ENCODE results near the gene PEX14.

The PEX14 gene

GRCh38 chr1:10653370-10654125 lies 178.8 kb downstream of the PEX14 start:
- no peak overlapping the region for H3K4me3 Mint-ChIP-seq
- H3K9me3 Mint-ChIP-seq, result no peaks in the 10 kb centered on the region
- H3K36me3 Mint-ChIP-seq (ENCODE audit: low read depth), result no peaks in the 10 kb centered on the region
- no peaks in the 10 kb centered on the region for H3K4me1 Mint-ChIP-seq
- H3K27me3 Mint-ChIP-seq, result no peaks in the 10 kb centered on the region
- ATAC-seq (no peak), DNase-seq (no peak)
- no peak overlapping the region for H3K27ac Mint-ChIP-seq

- H3K36me3 Mint-ChIP-seq (ENCODE audit: low read depth), result no peaks in the 10 kb centered on the region
- no peak overlapping the region for H3K4me3 Mint-ChIP-seq
- no peak overlapping the region for H3K27ac Mint-ChIP-seq
- no peaks in the 10 kb centered on the region for H3K4me1 Mint-ChIP-seq
- H3K9me3 Mint-ChIP-seq, result no peaks in the 10 kb centered on the region
- no peak for DNase-seq
- no peak for ATAC-seq
- H3K27me3 Mint-ChIP-seq, result no peaks in the 10 kb centered on the region
These were observed 180.3 kb downstream of the PEX14 start for GRCh38 chr1:10655002-10655401.

- Mint-ChIP-seq H3K4me1 (no peaks in the 10 kb centered on the region), H3K9me3 (no peaks in the 10 kb centered on the region), H3K27ac (no peak overlapping the region), H3K27me3 (no peaks in the 10 kb centered on the region), H3K4me3 (no peak overlapping the region), H3K36me3 (ENCODE audit: low read depth) (no peaks in the 10 kb centered on the region)
- no peak for ATAC-seq
- DNase-seq, result no peak
These were observed 181.7 kb downstream of the PEX14 start for GRCh38 chr1:10656431-10656830.

- Mint-ChIP-seq H3K36me3 (ENCODE audit: low read depth) (no peaks in the 10 kb centered on the region), H3K27ac (no peak overlapping the region), H3K4me3 (no peak overlapping the region), H3K27me3 (no peaks in the 10 kb centered on the region), H3K4me1 (no peaks in the 10 kb centered on the region), H3K9me3 (no peaks in the 10 kb centered on the region)
- DNase-seq (no peak), ATAC-seq (no peak)
These were observed 182.5 kb downstream of the PEX14 start for GRCh38 chr1:10657088-10657847.

GRCh38 chr1:10658396-10659066 lies 183.8 kb downstream of the PEX14 start:
- H3K27ac Mint-ChIP-seq, result no peak overlapping the region
- H3K9me3 Mint-ChIP-seq, result no peaks in the 10 kb centered on the region
- H3K27me3 Mint-ChIP-seq, result no peaks in the 10 kb centered on the region
- no peaks in the 10 kb centered on the region for H3K36me3 Mint-ChIP-seq (ENCODE audit: low read depth)
- no peaks in the 10 kb centered on the region for H3K4me1 Mint-ChIP-seq
- ATAC-seq (no peak), DNase-seq (no peak)
- H3K4me3 Mint-ChIP-seq, result no peak overlapping the region

- H3K27me3 Mint-ChIP-seq, result no peaks in the 10 kb centered on the region
- no peak overlapping the region for H3K4me3 Mint-ChIP-seq
- no peaks in the 10 kb centered on the region for H3K36me3 Mint-ChIP-seq (ENCODE audit: low read depth)
- H3K4me1 Mint-ChIP-seq, result no peaks in the 10 kb centered on the region
- H3K27ac Mint-ChIP-seq, result no peak overlapping the region
- ATAC-seq, result no peak
- DNase-seq, result no peak
- H3K9me3 Mint-ChIP-seq, result no peaks in the 10 kb centered on the region
These were observed 184.5 kb downstream of the PEX14 start for GRCh38 chr1:10659218-10659617.

GRCh38 chr1:10659646-10660540 lies 185.1 kb downstream of the PEX14 start:
- DNase-seq (no peak), ATAC-seq (no peak)
- H3K27ac Mint-ChIP-seq, result no peak overlapping the region
- no peaks in the 10 kb centered on the region for H3K27me3 Mint-ChIP-seq
- H3K4me3 Mint-ChIP-seq, result no peak overlapping the region
- H3K4me1 Mint-ChIP-seq, result no peaks in the 10 kb centered on the region
- H3K9me3 Mint-ChIP-seq, result no peaks in the 10 kb centered on the region
- H3K36me3 Mint-ChIP-seq (ENCODE audit: low read depth), result no peaks in the 10 kb centered on the region

- H3K4me1 Mint-ChIP-seq, result no peaks in the 10 kb centered on the region
These were observed 186.7 kb downstream of the PEX14 start for GRCh38 chr1:10661453-10661852.

GRCh38 chr1:10662090-10662688 lies 187.4 kb downstream of the PEX14 start:
- H3K4me3 Mint-ChIP-seq, result no peak overlapping the region
- H3K4me1 Mint-ChIP-seq, result no peaks in the 10 kb centered on the region
- no peaks in the 10 kb centered on the region for H3K27me3 Mint-ChIP-seq
- ATAC-seq (no peak), DNase-seq (no peak)
- no peaks in the 10 kb centered on the region for H3K36me3 Mint-ChIP-seq (ENCODE audit: low read depth)
- no peaks in the 10 kb centered on the region for H3K9me3 Mint-ChIP-seq
- H3K27ac Mint-ChIP-seq, result no peak overlapping the region

More at GRCh38 chr1:10661453-10661852, 186.7 kb downstream of the PEX14 start:
- H3K27me3 Mint-ChIP-seq, result no peaks in the 10 kb centered on the region
- H3K36me3 Mint-ChIP-seq (ENCODE audit: low read depth), result no peaks in the 10 kb centered on the region
- ATAC-seq, result no peak
- no peak overlapping the region for H3K27ac Mint-ChIP-seq
- no peaks in the 10 kb centered on the region for H3K9me3 Mint-ChIP-seq
- H3K4me3 Mint-ChIP-seq, result no peak overlapping the region
- DNase-seq, result no peak

GRCh38 chr1:10662824-10663677 lies 188.3 kb downstream of the PEX14 start:
- DNase-seq (no peak), ATAC-seq (no peak)
- H3K4me1 Mint-ChIP-seq, result no peaks in the 10 kb centered on the region
- no peaks in the 10 kb centered on the region for H3K27me3 Mint-ChIP-seq
- no peak overlapping the region for H3K27ac Mint-ChIP-seq
- H3K4me3 Mint-ChIP-seq, result no peak overlapping the region
- no peaks in the 10 kb centered on the region for H3K36me3 Mint-ChIP-seq (ENCODE audit: low read depth)
- no peaks in the 10 kb centered on the region for H3K9me3 Mint-ChIP-seq

- Mint-ChIP-seq H3K27me3 (no peaks in the 10 kb centered on the region), H3K36me3 (ENCODE audit: low read depth) (no peaks in the 10 kb centered on the region), H3K4me3 (no peak overlapping the region), H3K27ac (no peak overlapping the region), H3K4me1 (no peaks in the 10 kb centered on the region), H3K9me3 (no peaks in the 10 kb centered on the region)
- ATAC-seq (no peak), DNase-seq (no peak)
These were observed 188.9 kb downstream of the PEX14 start for GRCh38 chr1:10663678-10664035.

- H3K4me3 Mint-ChIP-seq, result no peak overlapping the region
- no peaks in the 10 kb centered on the region for H3K9me3 Mint-ChIP-seq
- no peaks in the 10 kb centered on the region for H3K36me3 Mint-ChIP-seq (ENCODE audit: low read depth)
- no peaks in the 10 kb centered on the region for H3K27me3 Mint-ChIP-seq
- no peak overlapping the region for H3K27ac Mint-ChIP-seq
- DNase-seq, result no peak
- no peaks in the 10 kb centered on the region for H3K4me1 Mint-ChIP-seq
- ATAC-seq, result no peak
These were observed 189.5 kb downstream of the PEX14 start for GRCh38 chr1:10664251-10664650.

GRCh38 chr1:10665226-10665625 lies 190.5 kb downstream of the PEX14 start:
- DNase-seq, result no peak
- H3K9me3 Mint-ChIP-seq, result no peaks in the 10 kb centered on the region
- no peak overlapping the region for H3K27ac Mint-ChIP-seq
- no peaks in the 10 kb centered on the region for H3K36me3 Mint-ChIP-seq (ENCODE audit: low read depth)
- no peaks in the 10 kb centered on the region for H3K4me1 Mint-ChIP-seq
- H3K4me3 Mint-ChIP-seq, result no peak overlapping the region
- H3K27me3 Mint-ChIP-seq, result no peaks in the 10 kb centered on the region
- ATAC-seq, result no peak

Data from activated naive CD8-positive, alpha-beta T cell treated with anti-CD3 and anti-CD28 coated beads, Interleukin-2, amount 50 U/mL, for 24 hours (primary cell).